Keratinocyte (primary cell): ENCODE measurements around the gene PTPN4. TPM values are rescaled to one million over a fixed set of nuclear protein-coding genes. Genes with fewer than 3 reads are reported as not detected.

Source experiments
- DNase-seq: peaks from one replicate; pipeline ENCODE4 v3.0.0-alpha.2; 2011; ENCODE audit warnings: low read depth, missing footprints, low spot score
- FAIRE-seq: peaks from 2 replicates; lab custom pipeline; 2011; peaks lifted over from hg19 to GRCh38; lab: Jason Lieb, UNC
- H2AFZ ChIP-seq: 2 replicates; pipeline ENCODE4 v1.6.0; 2012; ENCODE audit warnings: low read length, control low read depth, inconsistent platforms; ENCODE audit not compliant: control insufficient read depth
- H3K27ac ChIP-seq: 2 replicates; pipeline ENCODE4 v1.5.1; 2011; ENCODE audit warnings: low read length; ENCODE audit not compliant: control insufficient read depth, insufficient read depth
- H3K27me3 ChIP-seq: 3 replicates; pipeline ENCODE4 v1.6.0; 2011; ENCODE audit warnings: low read length; ENCODE audit not compliant: control insufficient read depth, insufficient read depth; ENCODE audit errors: extremely low read depth
- H3K36me3 ChIP-seq, 2 experiments: 2 replicates in 1 of 2; 3 replicates in 1 of 2; pipeline ENCODE4 v1.5.1; 2011; ENCODE audit warnings: low read length in 2 of 2, mild to moderate bottlenecking in 1 of 2; ENCODE audit not compliant: control insufficient read depth in 2 of 2, insufficient read depth in 2 of 2; ENCODE audit errors: extremely low read depth in 1 of 2
- H3K4me1 ChIP-seq: 3 replicates; pipeline ENCODE4 v1.5.1; 2011; ENCODE audit warnings: low read length; ENCODE audit not compliant: control insufficient read depth, insufficient read depth; ENCODE audit errors: extremely low read depth
- H3K4me2 ChIP-seq: 3 replicates; pipeline ENCODE4 v1.6.0; 2011; ENCODE audit warnings: low read depth, low read length; ENCODE audit not compliant: control insufficient read depth, insufficient read depth; ENCODE audit errors: extremely low read depth
- H3K4me3 ChIP-seq, 3 experiments: fragments of 200-600 bp in 1 of 3; sonication (generic) in 1 of 3; 2 replicates in 2 of 3; 3 replicates in 1 of 3; pipeline ENCODE4 v1.5.1; 2011 to 2016; ENCODE audit warnings: low read length in 3 of 3, mild to moderate bottlenecking in 3 of 3, control low read depth in 2 of 3, inconsistent platforms in 1 of 3, low read depth in 1 of 3, mixed read lengths in 1 of 3, mixed run types in 1 of 3, moderate library complexity in 1 of 3; ENCODE audit not compliant: control insufficient read depth in 2 of 3, insufficient read depth in 2 of 3; ENCODE audit errors: extremely low read depth in 1 of 3
- H3K79me2 ChIP-seq: 2 replicates; pipeline ENCODE4 v1.6.0; 2012; ENCODE audit warnings: low read length; ENCODE audit not compliant: control insufficient read depth, insufficient read depth
- H3K9ac ChIP-seq: 3 replicates; pipeline ENCODE4 v1.6.0; 2011; ENCODE audit warnings: low read length; ENCODE audit not compliant: control insufficient read depth, insufficient read depth; ENCODE audit errors: extremely low read depth
- H3K9me1 ChIP-seq: 3 replicates; pipeline ENCODE4 v1.6.0; 2011; ENCODE audit warnings: low read length; ENCODE audit not compliant: control insufficient read depth, insufficient read depth; ENCODE audit errors: extremely low read depth
- H3K9me3 ChIP-seq: 2 replicates; pipeline ENCODE4 v1.5.1; 2012; ENCODE audit warnings: low read depth, low read length; ENCODE audit not compliant: control insufficient read depth
- H4K20me1 ChIP-seq: 3 replicates; pipeline ENCODE4 v1.6.0; 2011; ENCODE audit warnings: low read length; ENCODE audit not compliant: control insufficient read depth, insufficient read depth; ENCODE audit errors: extremely low read depth
- EZH2 ChIP-seq: IDR thresholded peaks from one replicate; pipeline ENCODE4 v1.6.1; 2012; ENCODE audit warnings: inconsistent platforms, mild to moderate bottlenecking, low read length, moderate library complexity
- dilution Hi-C: fragments of 300-500 bp; cut with MboI; formaldehyde crosslinking; loops from one replicate; pipeline ENCODE4 v1.7.0; 2020; ENCODE audit warnings: low sequenced_read_pairs; ENCODE audit not compliant: extremely low pct_ligation_motif_present
- polyA plus RNA-seq, 5 experiments: library from polyadenylated mRNA; depleted of rRNA in 3 of 5; stranded (reverse) in 3 of 5; stranded (forward) in 1 of 5; unstranded in 1 of 5; fragments of >200 nt; gene quantifications; 1 replicate in 1 of 5; 2 replicates in 3 of 5; 3 replicates in 1 of 5; pipeline versions ENCODE4 v1.2.1 to v1.2.3, GENCODE V29; 2011 to 2012; ENCODE audit warnings: missing spikeins in 2 of 5, low read depth in 1 of 5, low replicate concordance in 1 of 5
- TF ChIP-seq, protein P1 (sequence below), 3 experiments: IDR thresholded peaks in 1 of 3; conservative IDR thresholded peaks in 1 of 3; optimal IDR thresholded peaks in 1 of 3; 2 replicates in 2 of 3; 3 replicates in 1 of 3; pipeline versions ENCODE3 to v1.5.1; 2011; ENCODE audit warnings: low read length in 3 of 3, mild to moderate bottlenecking in 3 of 3, moderate library complexity in 2 of 3, control low read depth in 1 of 3, inconsistent platforms in 1 of 3; ENCODE audit not compliant: insufficient read depth in 2 of 3; ENCODE audit errors: extremely low read depth in 1 of 3

PTPN4 gene
- polyA plus RNA-seq, 1 donor (not counting 4 experiments of a cell fraction or from before 2014, with no cell fraction given), result 20.6 TPM

DNA sequence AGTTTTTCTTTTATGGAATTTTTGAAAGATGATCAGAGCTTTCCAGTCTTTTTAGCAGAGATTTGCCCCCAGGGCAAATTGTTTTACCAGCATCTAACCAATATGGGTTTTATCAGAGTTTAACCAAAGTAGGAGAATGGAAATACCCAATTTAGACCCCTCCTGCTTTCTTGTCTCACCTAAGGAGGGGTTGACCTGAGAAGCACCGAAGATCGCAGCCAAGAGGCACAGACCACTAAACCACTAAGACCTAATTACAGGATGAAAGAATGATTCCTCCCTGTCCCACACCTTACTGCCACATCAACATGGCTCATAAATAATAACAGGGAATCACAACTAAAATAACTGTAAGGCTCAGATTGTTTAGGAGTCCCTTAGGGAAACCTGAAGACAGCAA is 141.3 kb downstream of the PTPN4 start:
- Histone ChIP-seq H3K4me3 (no peak overlapping the region), H3K79me2 (no peaks in the 10 kb centered on the region), H3K27me3 (no peaks in the 10 kb centered on the region), H3K9ac (no peak overlapping the region), H4K20me1 (no peaks in the 10 kb centered on the region), H3K4me1 (no peaks in the 10 kb centered on the region), H3K9me1 (no peaks in the 10 kb centered on the region), H2AFZ (no peak overlapping the region), H3K36me3 (peaks cover 3 to 5% of the 10 kb centered on the region in 2 experiments), H3K9me3 (no peaks in the 10 kb centered on the region), H3K4me2 (no peak overlapping the region), H3K27ac (no peak overlapping the region)
- dilution Hi-C loops, result no loop called here
- no peak for FAIRE-seq
- no peak for TF ChIP-seq EZH2
- TF ChIP-seq, protein P1, sequence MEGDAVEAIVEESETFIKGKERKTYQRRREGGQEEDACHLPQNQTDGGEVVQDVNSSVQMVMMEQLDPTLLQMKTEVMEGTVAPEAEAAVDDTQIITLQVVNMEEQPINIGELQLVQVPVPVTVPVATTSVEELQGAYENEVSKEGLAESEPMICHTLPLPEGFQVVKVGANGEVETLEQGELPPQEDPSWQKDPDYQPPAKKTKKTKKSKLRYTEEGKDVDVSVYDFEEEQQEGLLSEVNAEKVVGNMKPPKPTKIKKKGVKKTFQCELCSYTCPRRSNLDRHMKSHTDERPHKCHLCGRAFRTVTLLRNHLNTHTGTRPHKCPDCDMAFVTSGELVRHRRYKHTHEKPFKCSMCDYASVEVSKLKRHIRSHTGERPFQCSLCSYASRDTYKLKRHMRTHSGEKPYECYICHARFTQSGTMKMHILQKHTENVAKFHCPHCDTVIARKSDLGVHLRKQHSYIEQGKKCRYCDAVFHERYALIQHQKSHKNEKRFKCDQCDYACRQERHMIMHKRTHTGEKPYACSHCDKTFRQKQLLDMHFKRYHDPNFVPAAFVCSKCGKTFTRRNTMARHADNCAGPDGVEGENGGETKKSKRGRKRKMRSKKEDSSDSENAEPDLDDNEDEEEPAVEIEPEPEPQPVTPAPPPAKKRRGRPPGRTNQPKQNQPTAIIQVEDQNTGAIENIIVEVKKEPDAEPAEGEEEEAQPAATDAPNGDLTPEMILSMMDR (optimal IDR thresholded peaks at IDR 0.05 in 1 of 3, IDR thresholded peaks at IDR 0.05 in 1 of 3, conservative IDR thresholded peaks at IDR 0.05 in 1 of 3; ENCODE audit: extremely low read depth in 1 of 3, insufficient read depth in 2 of 3, low read length in 3 of 3), result no peak
- no peak for DNase-seq

- no peak overlapping the region for H3K4me2 ChIP-seq
- H3K27ac ChIP-seq, result no peak overlapping the region
- H2AFZ ChIP-seq, result no peak overlapping the region
- H3K79me2 ChIP-seq, result no peaks in the 10 kb centered on the region
- no peak overlapping the region for H3K4me3 ChIP-seq
- H3K36me3 ChIP-seq, result no peaks in the 10 kb centered on the region
- H3K9me1 ChIP-seq, result no peaks in the 10 kb centered on the region
- no peaks in the 10 kb centered on the region for H3K9me3 ChIP-seq
- H3K9ac ChIP-seq, result no peak overlapping the region
- dilution Hi-C loops, result no loop called here
- no peak for DNase-seq
- no peaks in the 10 kb centered on the region for H3K27me3 ChIP-seq
- TF ChIP-seq, protein P1 (optimal IDR thresholded peaks at IDR 0.05 in 1 of 3, IDR thresholded peaks at IDR 0.05 in 1 of 3, conservative IDR thresholded peaks at IDR 0.05 in 1 of 3; ENCODE audit: extremely low read depth in 1 of 3, insufficient read depth in 2 of 3, low read length in 3 of 3), result no peak
- TF ChIP-seq EZH2, result no peak
- H4K20me1 ChIP-seq, result no peaks in the 10 kb centered on the region
- H3K4me1 ChIP-seq, result no peaks in the 10 kb centered on the region
- no peak for FAIRE-seq
Observed at GRCh38 chr2:119910566-119910965, 150.8 kb downstream of the PTPN4 start.
